GM10266 (cell line): Measurements from ENCODE around the gene COL4A6.

Source experiments
- DNase-seq: peaks from one replicate; pipeline ENCODE4 v3.0.0; 2012; ENCODE audit errors: extremely low spot score
- CTCF ChIP-seq: IDR thresholded peaks from 2 replicates; pipeline ENCODE4 v1.5.1; 2012; ENCODE audit warnings: mild to moderate bottlenecking, low read depth; ENCODE audit not compliant: control insufficient read depth, insufficient read depth; ENCODE audit errors: missing control alignments

Gene COL4A6

GRCh38 chrX:108250654-108251579 lies 187.3 kb downstream of the COL4A6 start:
- no peak for TF ChIP-seq CTCF
- no peak for DNase-seq

GRCh38 chrX:108246304-108246954 lies 191.8 kb downstream of the COL4A6 start:
- DNase-seq = no peak
- no peak for TF ChIP-seq CTCF

- DNase-seq = no peak
- no peak for TF ChIP-seq CTCF
Observed at GRCh38 chrX:108245462-108245861, 192.8 kb downstream of the COL4A6 start.

- no peak for DNase-seq
- no peak for TF ChIP-seq CTCF
Observed at GRCh38 chrX:108235986-108236385, 202.2 kb downstream of the COL4A6 start.

GRCh38 chrX:108230574-108230973 lies 207.6 kb downstream of the COL4A6 start:
- TF ChIP-seq CTCF = no peak

GRCh38 chrX:108224727-108225621 lies 213.2 kb downstream of the COL4A6 start:
- TF ChIP-seq CTCF = peak; percentile 50
- peak; percentile 10 for DNase-seq

More at GRCh38 chrX:108230574-108230973, 207.6 kb downstream of the COL4A6 start:
- no peak for DNase-seq
